DMS 273 treated with DMSO at 0.1 percent for 48 hours (cell line): ENCODE results near the gene NEU3.
"Not testable (repeated sequence)": the region's sequence is repeated elsewhere in the genome, so short reads cannot be mapped to it uniquely, and the experiment has no call there.

ENCODE experiments used
- DNase-seq: peaks from one replicate; lab custom pipeline; 2025; lab: John Stamatoyannopoulos, UW

The NEU3 gene

DNA sequence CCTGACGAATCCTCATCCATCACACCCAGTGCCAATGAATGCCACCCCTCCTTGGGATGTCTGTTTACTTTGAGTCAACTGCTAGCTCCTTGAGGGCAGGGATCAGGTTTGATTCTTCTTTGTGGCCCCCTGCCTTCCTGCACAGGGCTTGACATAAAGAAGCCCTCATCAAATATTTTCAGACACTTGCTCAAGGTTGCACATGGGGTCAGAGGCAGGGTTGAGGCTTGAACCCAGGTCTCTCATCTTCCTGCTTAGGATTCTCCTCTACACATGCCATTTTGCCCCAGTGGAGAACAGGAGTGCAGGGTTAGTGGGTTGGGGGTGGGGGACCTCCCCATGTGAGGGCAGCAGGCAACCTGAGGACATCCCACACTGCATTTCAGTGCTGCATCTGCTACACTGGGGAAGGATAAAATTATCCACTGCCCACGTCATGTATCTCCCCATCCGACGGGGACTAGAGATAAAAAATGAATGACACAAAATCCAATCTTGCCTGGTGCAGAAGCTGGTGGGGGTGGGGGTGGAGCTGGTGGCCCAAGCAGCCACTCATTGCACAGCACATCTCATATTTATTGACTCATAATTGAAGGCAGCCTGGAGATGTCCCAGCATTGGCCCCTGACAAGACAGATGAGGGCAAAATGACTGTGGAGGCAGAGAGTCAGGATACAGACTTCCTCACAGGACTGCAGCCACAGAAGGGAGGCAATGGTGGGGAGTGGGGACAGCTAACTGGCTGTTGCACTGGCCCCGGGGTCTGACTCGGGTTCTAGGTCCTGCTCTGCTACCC lies 41.3 kb downstream of the NEU3 start:
- no peak for DNase-seq

DNA sequence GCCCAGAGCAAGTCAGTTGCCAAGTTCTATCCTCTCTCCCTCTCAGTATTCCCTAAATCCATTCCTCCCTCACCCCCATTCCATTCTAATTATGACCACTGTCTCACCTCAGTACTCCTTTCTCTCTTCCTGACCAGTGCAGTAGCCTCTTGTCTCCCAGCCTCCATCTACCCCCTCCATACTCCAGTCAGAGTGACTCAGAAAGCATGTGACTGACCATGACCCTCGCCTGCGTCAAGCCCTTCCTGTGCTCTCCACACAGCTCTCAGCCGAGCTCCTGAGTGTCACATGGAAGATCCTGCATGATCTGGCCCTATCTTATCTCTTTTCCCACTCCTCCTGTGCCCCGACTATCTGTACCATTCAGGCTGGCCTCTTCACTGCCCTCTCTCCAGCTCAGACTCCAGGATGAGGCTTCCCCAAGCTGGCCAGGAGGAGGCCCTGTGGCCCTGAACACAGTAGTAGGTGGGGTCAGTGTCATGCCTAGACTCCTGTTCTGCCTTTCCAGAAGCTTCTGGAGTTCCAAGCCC lies 42.6 kb downstream of the NEU3 start:
- DNase-seq, result no peak

DNA sequence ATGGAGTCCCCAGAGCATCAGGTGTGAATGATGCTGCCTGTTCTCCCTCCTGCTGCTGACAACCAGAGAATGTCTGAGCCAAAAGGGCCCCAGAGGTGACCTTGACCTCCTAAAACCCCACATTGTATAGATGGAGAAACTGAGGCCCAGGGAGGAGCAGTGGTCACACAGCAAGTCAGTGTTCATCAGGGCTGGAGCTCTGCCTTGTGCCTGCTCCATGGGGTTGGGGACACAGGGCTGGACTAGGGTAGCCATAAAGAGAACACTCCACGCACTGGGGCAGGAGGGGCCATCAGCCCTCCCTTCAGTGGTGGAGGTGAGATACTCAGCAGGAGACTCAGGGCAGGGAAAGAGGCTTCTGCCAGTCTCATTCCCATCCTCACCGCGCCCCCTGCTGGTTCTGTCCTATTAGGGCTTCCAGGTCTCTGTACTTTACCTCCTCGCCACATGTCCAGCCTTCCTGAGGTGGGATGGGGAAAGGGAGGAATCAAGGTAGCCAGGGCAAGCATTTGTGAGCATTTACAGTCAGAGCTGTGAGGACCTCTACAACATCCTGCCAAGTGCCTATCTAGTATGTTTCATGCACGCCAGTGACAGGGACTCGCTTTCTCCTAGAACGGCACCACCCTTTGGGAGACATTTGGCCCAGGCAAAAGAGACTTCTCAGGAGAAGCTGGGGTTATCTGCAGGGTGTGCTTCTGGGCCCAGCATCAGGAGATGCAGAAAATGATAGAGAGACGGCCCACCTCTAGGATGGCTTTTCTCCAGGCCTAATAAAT lies 43.2 kb downstream of the NEU3 start:
- no peak for DNase-seq

DNA sequence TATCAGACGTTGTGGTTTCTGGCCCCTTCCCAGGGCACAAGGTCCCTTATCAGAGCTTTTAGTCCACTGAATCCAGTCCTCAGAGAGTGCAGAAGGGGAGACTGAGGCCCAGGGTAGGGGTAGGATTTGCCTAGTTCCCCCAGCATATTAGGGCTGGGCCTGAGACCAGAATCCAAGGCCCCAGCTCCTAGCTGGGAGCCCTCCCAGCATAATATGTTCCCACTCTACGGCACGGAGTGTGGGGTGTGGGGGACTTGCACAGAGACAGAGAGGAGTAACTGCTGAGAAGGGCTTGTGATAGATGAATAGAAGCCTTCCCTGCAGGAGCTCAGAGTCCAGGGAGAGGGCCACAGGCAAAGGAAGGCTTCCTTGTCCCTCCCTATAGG lies 43.8 kb downstream of the NEU3 start:
- DNase-seq, result no peak

DNA sequence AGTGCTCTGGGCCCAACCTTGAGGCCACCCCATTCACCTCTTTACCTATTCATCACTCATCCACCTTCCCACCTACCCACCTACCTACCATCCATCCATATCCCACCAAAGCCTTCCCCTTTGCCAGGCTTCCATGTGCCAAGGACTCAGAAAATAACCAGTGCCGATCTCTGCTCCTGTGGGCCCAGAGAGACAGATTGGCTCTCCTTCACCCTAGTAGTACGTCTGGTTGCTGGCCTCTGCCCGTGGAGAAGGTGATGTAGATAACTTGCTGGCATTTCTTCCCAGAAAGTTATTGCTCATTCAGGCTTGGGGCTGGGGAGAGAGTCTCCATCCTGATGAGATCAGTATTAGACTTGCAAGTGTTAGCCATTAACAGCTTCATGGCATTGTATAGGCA lies 45.2 kb downstream of the NEU3 start:
- DNase-seq, result no peak

DNA sequence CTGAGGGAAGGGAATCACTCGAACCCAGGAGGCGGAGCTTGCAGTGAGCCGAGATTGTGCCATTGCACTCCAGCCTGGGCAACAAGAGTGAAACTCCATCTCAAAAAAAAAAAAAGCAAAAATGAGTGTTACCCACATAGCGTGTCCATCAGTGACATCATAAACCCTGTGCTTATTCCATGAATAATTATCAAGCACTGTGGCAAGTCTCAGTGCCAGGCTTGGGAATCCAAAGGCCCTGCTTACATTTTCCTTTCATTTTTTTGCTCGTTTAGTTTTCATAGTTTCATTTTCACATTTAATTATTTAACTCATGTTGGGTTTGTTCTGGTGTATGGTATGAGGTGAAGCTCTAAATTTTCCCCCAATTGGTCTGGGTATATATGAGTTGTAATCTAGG lies 46.5 kb downstream of the NEU3 start:
- DNase-seq, result no peak

DNA sequence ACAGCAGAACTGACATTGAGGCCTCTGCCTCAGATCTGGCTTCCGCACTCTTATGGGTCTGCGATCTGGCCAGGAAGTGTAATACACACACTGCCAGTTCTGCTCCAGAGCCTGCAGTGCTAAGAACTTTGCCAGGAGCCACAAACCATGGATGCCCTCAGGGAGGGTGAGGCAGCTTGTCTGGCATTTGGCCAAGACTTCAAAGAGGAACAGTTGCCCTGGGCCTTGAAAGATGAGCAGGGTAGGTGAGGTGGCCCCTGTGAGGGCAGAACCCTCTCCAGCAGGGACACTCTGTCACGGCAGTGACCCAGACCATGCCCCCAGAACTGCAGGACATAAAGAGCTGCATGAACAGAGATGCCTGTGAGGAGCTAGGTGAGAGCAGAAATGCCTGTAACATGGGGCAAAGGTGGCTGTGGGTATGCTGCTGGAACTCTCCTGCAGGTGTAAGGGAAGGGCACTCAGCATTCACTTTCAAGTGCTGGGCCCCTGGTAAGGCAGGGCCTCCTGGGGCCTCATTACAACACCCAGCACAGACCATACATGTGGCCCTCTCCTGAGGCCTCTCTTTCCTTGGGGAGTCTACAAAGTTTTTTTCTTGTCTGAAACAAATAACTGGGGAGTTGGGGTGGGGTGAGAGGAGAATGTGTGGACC lies 47.3 kb downstream of the NEU3 start:
- DNase-seq, result no peak

DNA sequence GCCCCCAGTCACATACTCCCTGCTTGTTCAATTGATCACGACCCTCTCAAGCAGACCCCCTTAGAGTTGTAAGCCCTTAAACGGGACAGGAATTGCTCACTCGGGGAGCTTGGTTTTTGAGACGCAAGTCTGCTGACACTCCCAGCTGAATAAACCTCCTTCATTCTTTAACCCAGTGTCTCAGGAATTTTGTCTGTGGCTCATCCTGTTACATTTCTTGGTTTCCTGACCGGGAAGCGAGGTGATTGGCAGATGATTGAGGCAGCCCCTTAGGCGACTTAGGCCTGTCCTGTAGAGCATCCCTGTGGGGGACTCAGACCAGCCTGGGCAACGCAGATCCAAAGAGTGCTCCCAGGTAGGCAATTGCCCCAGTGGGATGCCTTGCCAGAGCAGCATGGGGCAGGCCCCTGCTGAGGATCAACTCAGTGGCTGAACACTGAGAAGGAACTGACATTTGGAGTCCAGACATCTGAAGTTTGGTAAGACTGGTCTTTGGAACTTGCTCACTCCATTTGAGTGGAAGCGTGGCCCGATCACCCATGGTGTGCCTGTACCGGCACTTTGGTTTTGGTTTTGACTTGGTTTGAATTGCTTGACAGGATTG lies 51.5 kb downstream of the NEU3 start:
- DNase-seq, result no peak

DNA sequence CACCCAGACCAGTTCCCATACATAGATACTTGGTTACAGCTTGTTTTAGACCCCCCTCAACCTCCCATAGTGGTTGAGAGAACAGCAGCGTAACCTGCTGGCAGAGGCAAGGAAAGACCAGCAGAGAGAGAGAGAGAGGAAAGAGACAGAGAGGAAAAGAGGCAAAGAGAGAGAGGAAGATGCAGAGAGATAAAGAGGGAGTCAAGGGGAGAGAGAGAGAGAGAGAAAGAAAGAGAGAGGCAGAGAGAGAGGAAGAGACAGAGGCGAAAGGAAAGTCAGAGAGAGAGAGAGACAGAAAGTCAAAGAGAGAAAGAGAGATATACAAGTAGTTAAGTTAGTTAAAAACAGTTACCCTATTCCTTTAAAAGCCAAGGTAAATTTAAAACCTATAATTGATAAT lies 52.5 kb downstream of the NEU3 start:
- DNase-seq, result no peak

DNA sequence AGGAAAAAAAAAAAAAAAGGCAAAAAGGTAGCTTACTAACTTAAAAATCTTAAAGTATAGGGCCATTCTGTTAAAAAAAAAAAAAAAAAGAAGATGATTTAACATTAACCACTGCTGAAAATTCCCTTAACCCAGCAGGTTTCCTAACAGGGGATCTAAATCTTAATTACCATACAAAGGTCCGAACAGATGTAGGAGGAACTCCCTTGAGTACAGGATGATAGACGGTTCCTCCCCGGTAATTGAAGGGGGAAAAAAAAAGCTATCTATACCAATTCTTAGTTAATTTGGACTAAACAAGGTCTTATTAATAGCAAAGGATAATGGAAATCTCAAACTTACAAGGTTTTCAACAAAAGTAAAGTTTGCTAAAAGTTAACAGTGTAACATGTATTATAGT lies 53.1 kb downstream of the NEU3 start:
- DNase-seq, result not testable (repeated sequence)

DNA sequence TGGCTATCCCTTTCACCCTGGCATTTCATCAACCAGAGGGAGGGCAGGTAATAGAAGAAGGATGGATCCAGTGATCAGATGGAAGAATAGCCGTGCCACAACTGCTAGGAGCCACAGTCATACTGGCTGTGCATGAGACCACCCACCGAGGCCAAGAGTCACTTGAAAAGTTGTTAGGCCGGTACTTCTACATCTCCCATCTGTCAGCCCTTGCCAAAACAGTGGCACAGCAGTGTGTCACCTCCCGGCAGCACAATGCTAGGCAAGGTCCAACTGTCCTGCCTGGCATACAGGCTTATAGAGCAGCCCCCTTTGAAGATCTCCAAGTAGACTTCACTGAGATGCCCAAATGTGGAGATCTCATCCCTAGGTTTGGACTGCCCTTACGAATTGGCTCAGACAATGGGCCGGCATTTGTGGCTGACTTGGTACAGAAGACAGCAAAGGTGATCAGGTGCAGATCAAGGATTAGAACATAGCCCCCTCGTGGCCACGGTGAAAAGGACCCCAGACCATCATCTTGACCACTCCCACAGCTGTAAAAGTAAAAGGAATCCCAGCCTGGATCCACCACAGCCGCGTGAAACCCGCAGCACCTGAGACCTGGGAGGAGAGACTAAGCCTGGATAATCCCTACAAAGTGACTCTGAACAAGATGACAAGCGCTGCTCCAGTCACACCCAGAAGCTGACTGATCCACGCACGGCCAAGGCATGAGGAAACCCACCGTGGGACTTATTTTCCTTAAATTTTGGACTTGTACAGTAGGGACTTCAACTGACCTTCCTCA lies 55.8 kb downstream of the NEU3 start:
- DNase-seq, result not testable (repeated sequence)

DNA sequence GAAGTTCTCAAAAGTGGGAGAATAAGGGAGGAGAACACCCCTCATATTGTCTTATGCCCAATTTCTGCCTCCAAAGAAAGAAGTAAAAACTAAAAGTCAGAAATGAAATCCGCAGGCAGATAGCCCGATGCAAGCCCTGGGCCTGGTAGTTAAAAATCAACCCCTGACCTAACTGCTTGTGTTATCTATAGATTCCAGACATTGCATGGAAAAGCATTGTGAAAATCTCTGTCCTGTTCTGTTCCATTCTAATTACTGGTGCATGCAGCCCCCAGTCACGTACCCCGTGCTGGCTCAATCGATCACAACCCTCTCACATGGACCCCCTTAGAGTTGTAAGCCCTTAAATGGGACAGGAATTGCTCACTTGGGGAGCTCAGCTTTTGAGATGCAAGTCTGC lies 57.9 kb downstream of the NEU3 start:
- DNase-seq, result not testable (repeated sequence)

DNA sequence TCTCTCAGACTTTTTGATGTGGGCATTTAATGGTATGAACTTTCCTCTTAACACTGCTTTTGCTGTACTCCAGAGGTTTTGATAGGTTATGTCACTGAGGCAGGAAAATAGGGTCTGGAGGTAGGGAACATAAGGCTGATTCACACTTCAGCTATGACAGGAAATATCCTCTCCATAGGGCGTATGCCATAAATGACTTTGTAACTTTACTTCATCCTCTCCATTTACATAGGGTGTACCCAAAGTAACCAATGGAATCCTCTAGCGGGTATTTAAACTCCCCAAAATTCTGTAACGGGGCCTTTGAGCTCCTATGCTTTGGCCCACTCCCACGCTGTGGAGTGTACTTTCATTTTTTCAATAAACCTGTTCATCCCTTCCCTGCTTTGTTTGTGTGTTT lies 58.5 kb downstream of the NEU3 start:
- DNase-seq, result no peak

DNA sequence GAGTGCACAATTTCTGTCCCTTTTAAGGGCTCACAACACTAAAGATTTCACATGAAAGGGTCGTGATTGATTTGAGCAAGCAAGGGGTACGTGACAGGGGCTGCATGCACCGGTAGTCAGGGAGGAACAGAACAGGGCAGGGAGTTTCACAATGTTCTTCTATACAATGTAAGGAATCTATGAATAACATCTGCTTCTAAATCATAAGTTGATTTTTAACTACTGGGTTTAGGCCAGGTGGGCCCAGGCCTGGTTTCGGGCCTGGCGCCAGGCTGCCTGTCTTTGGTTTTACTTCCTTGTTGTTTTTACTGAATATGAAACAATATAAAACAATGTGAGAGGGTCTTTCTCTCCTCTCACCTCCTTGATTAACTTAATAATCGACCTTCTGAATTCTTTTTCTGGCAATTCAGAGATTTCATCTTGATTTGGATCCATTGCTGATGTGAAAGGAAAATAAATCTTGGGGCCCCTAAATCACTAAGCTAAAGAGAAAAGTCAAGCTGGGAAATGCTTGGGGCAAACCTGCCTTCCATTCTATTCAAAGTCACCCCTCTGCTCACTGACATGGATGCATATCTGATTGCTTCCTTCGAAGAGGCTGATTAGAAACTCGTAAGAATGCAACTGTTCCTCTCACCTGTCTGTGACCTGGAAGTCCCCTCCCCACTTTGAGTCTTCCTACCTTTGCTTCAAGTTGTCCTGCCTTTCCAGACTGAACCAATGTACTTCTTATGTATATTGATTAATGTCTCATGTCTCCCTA lies 61.0 kb downstream of the NEU3 start:
- DNase-seq, result not testable (repeated sequence)

DNA sequence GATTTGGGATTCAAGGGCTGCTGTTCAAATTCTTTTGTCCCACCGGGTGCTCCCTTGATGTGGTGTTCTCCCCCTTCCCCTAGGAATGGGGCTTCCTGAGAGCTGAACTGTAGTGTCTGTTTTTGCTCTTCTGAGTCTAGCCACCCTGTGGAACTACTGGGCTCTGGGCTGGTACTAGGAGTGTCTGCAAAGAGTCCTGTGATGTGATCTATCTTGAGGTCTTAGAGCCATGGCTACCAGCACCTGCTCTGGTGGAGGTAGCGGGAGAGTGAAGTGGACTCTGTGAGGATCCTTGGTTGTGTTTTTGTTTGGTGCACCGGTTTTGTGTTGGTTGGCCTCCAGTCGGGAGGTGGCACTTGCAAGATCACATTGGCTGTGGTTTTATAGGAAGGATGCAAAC lies 61.8 kb downstream of the NEU3 start:
- no peak for DNase-seq

DNA sequence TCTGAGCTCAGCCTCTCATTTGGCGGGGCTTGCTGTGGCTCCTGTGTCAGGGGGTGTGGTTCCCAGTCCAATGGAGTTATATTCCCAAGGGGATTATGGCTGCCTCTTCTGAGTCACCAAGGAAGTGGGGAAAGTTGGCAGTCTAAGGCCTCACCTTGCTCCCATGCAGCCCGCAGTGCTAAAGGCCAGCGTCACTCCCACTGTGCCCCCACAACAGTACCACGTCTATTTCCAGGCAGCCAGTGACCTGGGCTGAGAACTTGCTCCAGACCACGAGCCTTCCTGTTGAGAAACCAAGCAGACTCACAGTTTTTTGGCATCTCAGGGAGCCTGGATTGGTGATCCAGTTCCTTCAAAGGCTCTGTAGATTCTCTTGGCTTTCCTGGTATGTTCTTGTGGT lies 62.3 kb downstream of the NEU3 start:
- DNase-seq, result no peak

DNA sequence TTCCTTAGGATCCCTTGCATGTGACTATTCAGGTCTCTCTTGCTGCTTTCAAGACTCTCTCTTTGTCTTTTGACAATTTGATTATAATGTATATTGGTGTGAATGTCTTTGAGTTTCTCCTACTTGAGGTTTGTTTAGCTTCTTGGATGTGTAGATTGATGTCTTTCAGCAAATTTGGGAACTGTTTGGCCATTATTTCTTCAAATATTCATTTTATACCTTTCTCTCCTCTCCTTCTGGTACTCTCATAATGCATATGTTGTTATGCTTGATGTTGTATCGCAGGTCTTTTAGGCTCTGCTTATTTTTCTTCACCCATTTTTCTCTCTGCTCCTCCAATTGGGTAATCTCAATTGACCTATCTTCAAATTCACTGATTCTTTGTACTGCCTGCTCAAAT lies 63.7 kb downstream of the NEU3 start:
- no peak for DNase-seq

DNA sequence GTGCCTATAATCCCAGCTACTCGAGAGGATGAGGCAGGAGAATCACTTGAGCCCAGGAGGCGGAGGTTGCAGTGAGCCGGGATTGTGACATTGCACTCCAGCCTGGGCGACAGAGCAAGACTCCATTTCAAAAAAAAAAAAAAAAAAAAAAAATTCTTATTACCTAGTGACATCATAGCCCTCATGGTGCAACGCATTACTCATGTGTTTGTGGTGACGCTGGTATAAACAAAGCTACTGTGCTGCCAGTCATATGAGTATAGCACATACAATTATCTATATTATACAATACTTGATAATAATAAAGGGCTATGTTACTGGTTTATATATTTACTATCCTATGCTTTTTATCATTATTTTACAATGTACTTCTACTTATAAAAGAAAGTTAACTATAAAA lies 66.8 kb downstream of the NEU3 start:
- DNase-seq, result no peak

DNA sequence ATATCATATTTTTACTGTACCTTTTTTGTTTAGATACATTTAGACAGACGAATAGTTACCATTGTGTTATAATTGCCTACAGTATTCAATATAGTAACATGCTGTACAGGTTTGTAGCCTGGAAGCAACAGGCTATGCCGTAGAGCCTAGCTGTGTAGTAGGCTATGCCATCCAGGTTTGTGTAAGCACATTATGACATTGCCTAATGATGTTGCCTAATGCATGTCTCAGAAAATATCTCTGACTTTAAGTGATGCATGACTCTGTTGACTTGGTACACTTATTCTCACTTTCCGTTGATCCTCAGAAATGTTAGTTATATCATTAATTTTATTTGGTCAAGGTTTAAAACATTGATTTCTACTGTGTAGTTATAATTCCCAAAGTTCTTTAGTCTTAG lies 68.1 kb downstream of the NEU3 start:
- DNase-seq, result no peak

DNA sequence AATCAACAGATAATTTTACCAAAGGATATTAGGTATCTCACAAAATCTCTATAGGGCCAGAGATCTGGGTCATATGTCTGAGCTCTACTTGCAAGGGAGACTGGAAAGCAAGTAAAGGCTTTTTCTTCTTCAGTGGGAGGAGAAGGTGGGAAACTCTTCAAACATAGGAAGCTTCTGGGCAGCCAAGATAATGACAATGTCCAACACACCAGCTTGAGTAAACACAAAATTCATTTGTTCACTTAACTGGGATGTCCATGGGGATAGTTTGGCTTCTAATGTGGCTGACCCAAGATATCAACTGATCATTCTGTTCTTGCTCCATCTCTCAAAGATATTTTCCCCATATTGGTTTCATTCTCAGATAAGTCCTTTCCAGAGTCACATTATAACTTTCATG lies 70.6 kb downstream of the NEU3 start:
- DNase-seq, result no peak
